ENCODE results near the gene EXOC7. TPM values are rescaled to one million over a fixed set of nuclear protein-coding genes. Genes with fewer than 3 reads are reported as not detected.

The EXOC7 gene
- total RNA-seq, 4 donors from 2014 or later = 88.0 to 143 (median 105) TPM

- Histone ChIP-seq H3K4me3 (no peak overlapping the region), H3K27me3 (no peaks in the 10 kb centered on the region), H3K36me3 (no peaks in the 10 kb centered on the region), H3K27ac (peak overlapping the region in 2 of 4 donors; percentile 26 to 46), H3K4me1 (peaks cover 0 to 8% (median 0%) of the 10 kb centered on the region in 4 donors), H3K9me3 (no peaks in the 10 kb centered on the region)
- TF ChIP-seq EP300 (IDR thresholded peaks at IDR 0.05; ENCODE audit: low read depth) (no peak), POLR2AphosphoS5 (IDR thresholded peaks at IDR 0.05) (no peak), CTCF (IDR thresholded peaks at IDR 0.05) (no peak), POLR2A (IDR thresholded peaks at IDR 0.05) (no peak)
- intact Hi-C loops (cut with DNase I; ENCODE audit: low total_unique reads) (no loop called here), in situ Hi-C loops (cut with MboI; ENCODE audit: low pct_ligation_motif_present in 1 of 4, low pct_unique_long_range_greater_than_20kb in 1 of 4, low sequenced_read_pairs in 3 of 4) (no loop called here)
- 76 to 87% methylated on average over 5 to 23 of the region's 23 CpGs for WGBS, 2 donors (ENCODE audit: low coverage in 1 of 2)
- no peak for DNase-seq
Measured at GRCh38 chr17:76150712-76151622, 47.4 kb upstream of the EXOC7 start.

GRCh38 chr17:76149214-76149613, 45.6 kb upstream of the EXOC7 start:
- no peaks in the 10 kb centered on the region for H3K27me3 ChIP-seq
- H3K9me3 ChIP-seq = no peaks in the 10 kb centered on the region
- 95% methylated on average over 10 of the region's 10 CpGs; no CpG with 5 or more reads in 1 of the 2 donors for WGBS, 2 donors (ENCODE audit: low coverage in 1 of 2)
- H3K36me3 ChIP-seq = no peaks in the 10 kb centered on the region
- in situ Hi-C loops (cut with MboI; ENCODE audit: low pct_ligation_motif_present in 1 of 4, low pct_unique_long_range_greater_than_20kb in 1 of 4, low sequenced_read_pairs in 3 of 4) (no loop called here), intact Hi-C loops (cut with DNase I; ENCODE audit: low total_unique reads) (no loop called here)
- no peak overlapping the region for H3K4me3 ChIP-seq
- no peak for DNase-seq
- H3K4me1 ChIP-seq = peaks cover 0 to 8% (median 2%) of the 10 kb centered on the region in 4 donors
- TF ChIP-seq CTCF (IDR thresholded peaks at IDR 0.05) = no peak
- TF ChIP-seq POLR2AphosphoS5 (IDR thresholded peaks at IDR 0.05) = no peak
- no peak for TF ChIP-seq EP300 (IDR thresholded peaks at IDR 0.05; ENCODE audit: low read depth)
- no peak for TF ChIP-seq POLR2A (IDR thresholded peaks at IDR 0.05)
- no peak overlapping the region for H3K27ac ChIP-seq

- Histone ChIP-seq H3K4me1 (peaks cover 0 to 8% (median 2%) of the 10 kb centered on the region in 4 donors), H3K4me3 (no peak overlapping the region), H3K9me3 (no peaks in the 10 kb centered on the region), H3K36me3 (no peaks in the 10 kb centered on the region), H3K27ac (no peak overlapping the region), H3K27me3 (no peaks in the 10 kb centered on the region)
- intact Hi-C loops (cut with DNase I; ENCODE audit: low total_unique reads) = no loop called here
- DNase-seq = no peak
- no peak for TF ChIP-seq CTCF (IDR thresholded peaks at IDR 0.05)
- no peak for TF ChIP-seq EP300 (IDR thresholded peaks at IDR 0.05; ENCODE audit: low read depth)
- TF ChIP-seq POLR2AphosphoS5 (IDR thresholded peaks at IDR 0.05) = no peak
- no peak for TF ChIP-seq POLR2A (IDR thresholded peaks at IDR 0.05)
- 86 to 100% methylated on average over 1 of the region's 1 CpG for WGBS, 2 donors (ENCODE audit: low coverage in 1 of 2)
- in situ Hi-C loops (cut with MboI; ENCODE audit: low pct_ligation_motif_present in 1 of 4, low pct_unique_long_range_greater_than_20kb in 1 of 4, low sequenced_read_pairs in 3 of 4) = no loop called here
Measured at GRCh38 chr17:76148015-76148326, 44.4 kb upstream of the EXOC7 start.

- DNase-seq = no peak
Measured at GRCh38 chr17:76147211-76148014, 43.8 kb upstream of the EXOC7 start.

More at GRCh38 chr17:76147211-76148014, 43.8 kb upstream of the EXOC7 start:
- Histone ChIP-seq H3K9me3 (no peaks in the 10 kb centered on the region), H3K27ac (no peak overlapping the region), H3K36me3 (no peaks in the 10 kb centered on the region), H3K4me3 (no peak overlapping the region), H3K27me3 (no peaks in the 10 kb centered on the region), H3K4me1 (peaks cover 0 to 8% (median 2%) of the 10 kb centered on the region in 4 donors)
- intact Hi-C loops (cut with DNase I; ENCODE audit: low total_unique reads) (no loop called here), in situ Hi-C loops (cut with MboI; ENCODE audit: low pct_ligation_motif_present in 1 of 4, low pct_unique_long_range_greater_than_20kb in 1 of 4, low sequenced_read_pairs in 3 of 4) (no loop called here)
- WGBS, 2 donors (ENCODE audit: low coverage in 1 of 2) = 74 to 89% methylated on average over 3 to 13 of the region's 13 CpGs
- TF ChIP-seq CTCF (IDR thresholded peaks at IDR 0.05) = peak; percentile 19 to 46 (median 40)
- no peak for TF ChIP-seq EP300 (IDR thresholded peaks at IDR 0.05; ENCODE audit: low read depth)
